SK-N-SH (cell line): Measurements from ENCODE around the gene IFNL3. TPM values are rescaled to one million over a fixed set of nuclear protein-coding genes. Genes with fewer than 3 reads are reported as not detected.

Experiments used
- CTCF ChIA-PET: fragments of 300-600, 350-600 bp; formaldehyde crosslinking; extraction: SDS; loops from one replicate; lab custom pipeline; 2021; lab: Yijun Ruan, JAX
- POLR2A ChIA-PET: fragments of 350-600 bp; sonication (Branson Sonifier 250); formaldehyde crosslinking; extraction: SDS; loops from one replicate; lab custom pipeline; 2020; ENCODE audit warnings: antibody characterized with exemption, inconsistent platforms; lab: Yijun Ruan, JAX
- DNase-seq: peaks from one replicate; pipeline ENCODE4 v3.0.0; 2012
- H2AFZ ChIP-seq: fragments of 200-600 bp; sonication (generic); 2 replicates; pipeline ENCODE4 v1.8.1; 2016; ENCODE audit warnings: antibody characterized with exemption, mild to moderate bottlenecking, low read depth
- H3F3A ChIP-seq: fragments of 200-600 bp; sonication (generic); replicated peaks from 2 replicates; pipeline ENCODE3; 2016; ENCODE audit warnings: antibody characterized with exemption, mild to moderate bottlenecking; ENCODE audit not compliant: insufficient read depth
- H3K27ac ChIP-seq, 2 experiments: fragments of 200-500 bp in 1 of 2; fragments of 200-600 bp in 1 of 2; sonication (Bioruptor generic) in 1 of 2; sonication (generic), shearing (Covaris generic) in 1 of 2; 2 replicates each; pipeline versions ENCODE4 v1.5.1 to v1.6.1; 2014 to 2016; ENCODE audit warnings: low read depth in 2 of 2, inconsistent platforms in 1 of 2, low read length in 1 of 2, mild to moderate bottlenecking in 1 of 2, mixed read lengths in 1 of 2
- H3K27me3 ChIP-seq: fragments of 200-600 bp; sonication (generic), shearing (Covaris generic); 2 replicates; pipeline ENCODE4 v1.6.1; 2016; ENCODE audit warnings: mixed run types; ENCODE audit not compliant: insufficient read depth
- H3K36me3 ChIP-seq, 2 experiments: fragments of 200-500 bp in 1 of 2; fragments of 200-600 bp in 1 of 2; sonication (Bioruptor generic) in 1 of 2; sonication (generic) in 1 of 2; replicated peaks in 1 of 2; 2 replicates each; pipeline versions ENCODE3 to v1.5.1; 2014 to 2016; ENCODE audit warnings: low read length in 1 of 2, mild to moderate bottlenecking in 1 of 2; ENCODE audit not compliant: insufficient read depth in 2 of 2, control insufficient read depth in 1 of 2
- H3K4me1 ChIP-seq, 2 experiments: fragments of 200-500 bp in 1 of 2; fragments of 200-600 bp in 1 of 2; sonication (Bioruptor generic) in 1 of 2; sonication (generic), shearing (Covaris generic) in 1 of 2; 2 replicates each; pipeline versions ENCODE4 v1.5.1 to v1.6.1; 2014 to 2016; ENCODE audit warnings: low read depth in 1 of 2, low read length in 1 of 2, mixed run types in 1 of 2; ENCODE audit not compliant: insufficient read depth in 2 of 2, control insufficient read depth in 1 of 2
- H3K4me2 ChIP-seq: fragments of 200-600 bp; sonication (generic), shearing (Covaris generic); 2 replicates; pipeline ENCODE4 v1.6.1; 2017; ENCODE audit warnings: mixed run types
- H3K4me3 ChIP-seq, 2 experiments: fragments of 200-500 bp in 1 of 2; fragments of 200-600 bp in 1 of 2; sonication (Bioruptor generic) in 1 of 2; sonication (generic), shearing (Covaris generic) in 1 of 2; 2 replicates each; pipeline versions ENCODE4 v1.5.1 to v1.8.1; 2014 to 2016; ENCODE audit warnings: low read depth in 2 of 2, inconsistent platforms in 1 of 2, low read length in 1 of 2, mild to moderate bottlenecking in 1 of 2, mixed read lengths in 1 of 2, moderate library complexity in 1 of 2
- H3K79me2 ChIP-seq: fragments of 200-600 bp; sonication (generic); 2 replicates; pipeline ENCODE4 v1.8.1; 2017; ENCODE audit warnings: mild to moderate bottlenecking; ENCODE audit not compliant: insufficient read depth
- H3K9ac ChIP-seq: fragments of 200-600 bp; sonication (generic); 2 replicates; pipeline ENCODE4 v1.6.1; 2017; ENCODE audit warnings: mixed run types
- H3K9me2 ChIP-seq: fragments of 200-600 bp; sonication (generic); 2 replicates; pipeline ENCODE4 v1.6.1; 2017; ENCODE audit warnings: mixed run types
- H3K9me3 ChIP-seq: fragments of 200-600 bp; sonication (generic); 2 replicates; pipeline ENCODE4 v1.6.1; 2017; ENCODE audit warnings: mixed run types, mild to moderate bottlenecking, moderate library complexity
- H4K20me1 ChIP-seq: fragments of 200-600 bp; sonication (generic); 2 replicates; pipeline ENCODE4 v1.6.1; 2017; ENCODE audit warnings: mild to moderate bottlenecking, mixed run types; ENCODE audit not compliant: insufficient read depth
- FOSL2 ChIP-seq: IDR thresholded peaks from 2 replicates; pipeline ENCODE4 v1.4.0; 2012; ENCODE audit warnings: low read depth, mild to moderate bottlenecking, moderate library complexity, borderline replicate concordance
- FOXJ3 ChIP-seq: sonication (generic); formaldehyde crosslinking; IDR thresholded peaks from 2 replicates; pipeline ENCODE4 v1.5.1; 2020; ENCODE audit warnings: mild to moderate bottlenecking, missing genetic modification reagents
- GABPA ChIP-seq: IDR thresholded peaks from 2 replicates; pipeline ENCODE4 v1.4.0; 2012; ENCODE audit warnings: low read depth, mild to moderate bottlenecking
- GATA2 ChIP-seq: sonication (generic); formaldehyde crosslinking; IDR thresholded peaks from 2 replicates; pipeline ENCODE4 v1.5.0; 2020; ENCODE audit warnings: mild to moderate bottlenecking, missing genetic modification reagents
- IRF3 ChIP-seq: fragments of 150-350 bp; IDR thresholded peaks from 2 replicates; pipeline ENCODE4 v1.6.1; 2016; ENCODE audit warnings: mild to moderate bottlenecking, low read depth, low read length
- JUND ChIP-seq: IDR thresholded peaks from 2 replicates; pipeline ENCODE4 v1.4.0; 2012
- RCOR1 ChIP-seq: fragments of 150-350 bp; IDR thresholded peaks from 2 replicates; pipeline ENCODE4 v1.6.1; 2017; ENCODE audit warnings: antibody characterized with exemption, low read length
- REST ChIP-seq: IDR thresholded peaks from 2 replicates; pipeline ENCODE4 v1.6.1; 2012; ENCODE audit warnings: mild to moderate bottlenecking, low read depth, low read length, moderate library complexity
- RFX5 ChIP-seq: IDR thresholded peaks from 2 replicates; pipeline ENCODE4 v1.6.1; 2012; ENCODE audit warnings: mild to moderate bottlenecking, improper control_type of control experiment, low read length
- RXRA ChIP-seq: IDR thresholded peaks from 2 replicates; pipeline ENCODE4 v1.4.0; 2012; ENCODE audit warnings: low read depth, mild to moderate bottlenecking, borderline replicate concordance
- TAF1 ChIP-seq: IDR thresholded peaks from 2 replicates; pipeline ENCODE4 v1.6.1; 2012; ENCODE audit warnings: low read depth, mild to moderate bottlenecking, low read length, moderate library complexity, borderline replicate concordance
- TEAD4 ChIP-seq: IDR thresholded peaks from 2 replicates; pipeline ENCODE4 v1.4.0; 2012; ENCODE audit warnings: mild to moderate bottlenecking, borderline replicate concordance; ENCODE audit not compliant: insufficient read depth
- WGBS: methylation state at CpG from one replicate; pipeline ENCODE4 v1.1.6; 2017; ENCODE audit warnings: low lambda C conversion rate; 5-methylcytosine and 5-hydroxymethylcytosine counted together
- polyA plus RNA-seq, 3 experiments: library from polyadenylated mRNA; depleted of rRNA; stranded (reverse); fragments of >200 nt; gene quantifications; 2 replicates each; pipeline ENCODE4 v1.2.3, GENCODE V29; 2012
- TF ChIP-seq, protein P1 (sequence below): fragments of 200-600 bp; sonication (generic); IDR thresholded peaks from 2 replicates; pipeline ENCODE4 v1.6.1; 2017; ENCODE audit warnings: antibody characterized with exemption, mild to moderate bottlenecking, moderate library complexity

The IFNL3 gene
- polyA plus RNA-seq, 1 of the 3 experiments (the other 2 are of a cell fraction) = not detected

DNA sequence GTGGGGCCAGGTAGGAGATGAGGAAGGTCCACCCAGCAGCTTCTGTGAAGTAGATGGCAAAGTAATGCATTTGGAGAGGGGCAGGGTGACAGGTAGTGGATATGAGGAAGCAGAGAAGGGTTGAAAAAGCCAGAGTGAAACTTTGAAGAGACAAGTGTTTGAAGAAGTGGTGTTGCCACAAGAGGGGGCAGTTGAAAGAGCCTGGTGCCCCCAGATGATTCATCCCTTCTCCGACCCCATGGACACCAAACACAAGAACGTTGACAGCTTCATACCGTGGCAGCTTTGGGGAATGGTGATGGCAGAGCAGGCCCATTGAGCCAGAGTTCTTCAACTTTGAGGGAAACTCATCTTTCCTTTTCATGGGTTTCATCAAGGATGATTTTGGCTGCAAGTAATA lies 19.9 kb downstream of the IFNL3 start (continued):
- TF ChIP-seq IRF3 = no peak
- no peak for TF ChIP-seq FOXJ3
- no peak for TF ChIP-seq JUND
- no peak for TF ChIP-seq GABPA

DNA sequence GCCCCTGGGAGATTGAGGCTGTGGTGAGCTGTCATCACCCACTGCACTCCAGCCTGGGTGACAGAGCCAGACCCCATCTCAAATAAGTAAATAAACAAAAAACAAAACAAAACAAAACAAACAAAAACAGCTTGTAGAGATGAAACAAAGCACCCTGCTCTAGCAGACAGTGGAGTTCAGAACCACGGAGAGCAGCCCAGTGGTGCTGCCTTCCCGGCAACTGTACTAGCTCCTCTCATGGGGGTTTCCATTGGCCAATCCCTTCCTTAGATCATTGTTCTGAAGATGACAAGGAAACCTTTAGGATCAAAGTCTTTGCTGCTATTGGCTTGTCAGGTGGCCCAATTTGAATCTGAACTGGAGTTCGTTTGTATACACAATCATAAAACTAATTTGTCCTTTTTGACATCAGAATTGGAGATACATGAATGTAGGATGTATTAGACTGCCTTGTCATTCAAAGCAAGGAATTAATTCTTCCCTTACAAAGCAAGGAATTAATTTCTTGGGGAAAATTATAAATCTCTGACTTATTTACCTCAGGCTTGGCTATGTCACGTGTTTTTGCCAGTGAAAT lies 21.0 kb downstream of the IFNL3 start:
- Histone ChIP-seq H3K27ac (no peak overlapping the region), H3K9me3 (no peaks in the 10 kb centered on the region), H3K36me3 (no peaks in the 10 kb centered on the region), H3F3A (no peaks in the 10 kb centered on the region), H3K9ac (no peak overlapping the region), H3K27me3 (no peaks in the 10 kb centered on the region; the same call in 1 of the 2 replicates), H3K4me2 (no peak overlapping the region), H3K4me3 (no peak overlapping the region)
- CTCF ChIA-PET = no interaction called here
- 29% methylated on average over 4 of the region's 4 CpGs for WGBS
- TF ChIP-seq GATA2 (CRISPR knock-in tag) = no peak
- TF ChIP-seq TEAD4 = no peak
- TF ChIP-seq RFX5 = peak; percentile 65; the same call in 1 of the 2 replicates
- TF ChIP-seq RCOR1 = no peak
- no peak for TF ChIP-seq TAF1
- TF ChIP-seq IRF3 = no peak
- no peak for TF ChIP-seq FOXJ3
- no peak for TF ChIP-seq FOSL2
- TF ChIP-seq, protein P1, sequence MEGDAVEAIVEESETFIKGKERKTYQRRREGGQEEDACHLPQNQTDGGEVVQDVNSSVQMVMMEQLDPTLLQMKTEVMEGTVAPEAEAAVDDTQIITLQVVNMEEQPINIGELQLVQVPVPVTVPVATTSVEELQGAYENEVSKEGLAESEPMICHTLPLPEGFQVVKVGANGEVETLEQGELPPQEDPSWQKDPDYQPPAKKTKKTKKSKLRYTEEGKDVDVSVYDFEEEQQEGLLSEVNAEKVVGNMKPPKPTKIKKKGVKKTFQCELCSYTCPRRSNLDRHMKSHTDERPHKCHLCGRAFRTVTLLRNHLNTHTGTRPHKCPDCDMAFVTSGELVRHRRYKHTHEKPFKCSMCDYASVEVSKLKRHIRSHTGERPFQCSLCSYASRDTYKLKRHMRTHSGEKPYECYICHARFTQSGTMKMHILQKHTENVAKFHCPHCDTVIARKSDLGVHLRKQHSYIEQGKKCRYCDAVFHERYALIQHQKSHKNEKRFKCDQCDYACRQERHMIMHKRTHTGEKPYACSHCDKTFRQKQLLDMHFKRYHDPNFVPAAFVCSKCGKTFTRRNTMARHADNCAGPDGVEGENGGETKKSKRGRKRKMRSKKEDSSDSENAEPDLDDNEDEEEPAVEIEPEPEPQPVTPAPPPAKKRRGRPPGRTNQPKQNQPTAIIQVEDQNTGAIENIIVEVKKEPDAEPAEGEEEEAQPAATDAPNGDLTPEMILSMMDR = no peak
- TF ChIP-seq RXRA = no peak
- TF ChIP-seq REST = peak; percentile 98
- TF ChIP-seq, all 33 proteins: peak for 2
- no peak for DNase-seq
- Histone ChIP-seq H3K4me1 (no peaks in the 10 kb centered on the region), H3K79me2 (no peaks in the 10 kb centered on the region), H2AFZ (no peak overlapping the region), H3K9me2 (no peaks in the 10 kb centered on the region), H4K20me1 (no peaks in the 10 kb centered on the region)
- POLR2A ChIA-PET = no interaction called here
